Measurements from ENCODE around the gene HECTD4. TPM values are rescaled to one million over a fixed set of nuclear protein-coding genes. Genes with fewer than 3 reads are reported as not detected.

Gene HECTD4
- total and polyA plus RNA-seq, 9 of the 15 experiments (the other 6 are each of a cell fraction or from before 2014, with no cell fraction given) = 3.5 to 33.3 (median 13.5) TPM

GRCh38 chr12:112125250-112125999 is 256.8 kb downstream of the HECTD4 start, which contains the start of gene TRAFD1 (continued):
- TF ChIP-seq TOE1 (IDR thresholded peaks at IDR 0.05; ENCODE audit: borderline replicate concordance) (no peak), TOE1 (CRISPR knock-in tag; IDR thresholded peaks at IDR 0.05; ENCODE audit: borderline replicate concordance, low read depth) (no peak), HDAC1 (IDR thresholded peaks at IDR 0.05) (peak in 1 of 2 experiments; percentile 88; a peak in 2 of 4 replicates), EHMT2 (IDR thresholded peaks at IDR 0.05) (no peak), SMARCE1 (IDR thresholded peaks at IDR 0.05) (no peak), CHD1 (IDR thresholded peaks at IDR 0.05; ENCODE audit: low read length) (peak; percentile 91), SIN3A (IDR thresholded peaks at IDR 0.05; ENCODE audit: borderline replicate concordance in 2 of 2, control insufficient read depth in 1 of 2, low read depth in 2 of 2, low read length in 2 of 2) (peak; percentile 58 to 76; a peak in 2 of 4 replicates), HDAC8 (tag; IDR thresholded peaks at IDR 0.05) (no peak), POLR2A (conservative IDR thresholded peaks at IDR 0.05) (peak; percentile 95), TSC22D4 (tag; IDR thresholded peaks at IDR 0.05) (no peak), NR2F6 (CRISPR knock-in tag; IDR thresholded peaks at IDR 0.05) (no peak), MCM5 (IDR thresholded peaks at IDR 0.05; ENCODE audit: low read depth) (no peak), ILF3 (IDR thresholded peaks at IDR 0.05; ENCODE audit: borderline replicate concordance) (no peak), NCOA1 (IDR thresholded peaks at IDR 0.05; ENCODE audit: low read depth) (no peak), TRIM28 (IDR thresholded peaks at IDR 0.05) (no peak), DIDO1 (tag; IDR thresholded peaks at IDR 0.05; ENCODE audit: low read depth) (no peak), KDM5B (IDR thresholded peaks at IDR 0.05; ENCODE audit: insufficient replicate concordance, low read depth, low read length) (peak; percentile 98), FOXK2 (conservative IDR thresholded peaks at IDR 0.05 in 1 of 2, IDR thresholded peaks at IDR 0.05 in 1 of 2; ENCODE audit: low read depth in 2 of 2) (0 out of 4 replicates have a peak, but pooled peaks of 1 of the 2 experiments have one; percentile 42), CC2D1A (IDR thresholded peaks at IDR 0.05) (no peak), ZBTB7A (IDR thresholded peaks at IDR 0.05; ENCODE audit: borderline replicate concordance, control insufficient read depth, low read depth, low read length) (peak; percentile 61; the same call in 1 of the 2 replicates), RAD21 (CRISPR knock-in tag; conservative IDR thresholded peaks at IDR 0.05 in 1 of 2, IDR thresholded peaks at IDR 0.05 in 1 of 2) (no peak), POLR3G (IDR thresholded peaks at IDR 0.05; ENCODE audit: extremely low read depth, insufficient read length, insufficient replicate concordance) (no peak), HLTF (IDR thresholded peaks at IDR 0.05) (no peak), MECOM (CRISPR knock-in tag; IDR thresholded peaks at IDR 0.05) (no peak), STAT5A (IDR thresholded peaks at IDR 0.05; ENCODE audit: borderline replicate concordance, low read length) (no peak), RBM15 (IDR thresholded peaks at IDR 0.05; ENCODE audit: insufficient read depth, low read length) (no peak), ILK (tag; IDR thresholded peaks at IDR 0.05; ENCODE audit: borderline replicate concordance, low read depth) (no peak), THRA (IDR thresholded peaks at IDR 0.05) (no peak)
- TF ChIP-seq, protein P1, sequence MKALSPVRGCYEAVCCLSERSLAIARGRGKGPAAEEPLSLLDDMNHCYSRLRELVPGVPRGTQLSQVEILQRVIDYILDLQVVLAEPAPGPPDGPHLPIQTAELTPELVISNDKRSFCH (CRISPR knock-in tag; IDR thresholded peaks at IDR 0.05) = no peak
- TF ChIP-seq, protein P1 (tag; IDR thresholded peaks at IDR 0.05) = peak; percentile 78; the same call in 1 of the 2 replicates

Measured in K562 (cell line).